ENCODE data around the gene CTAGE4.
"Not testable (repeated sequence)": the region's sequence is repeated elsewhere in the genome, so short reads cannot be mapped to it uniquely, and the experiment has no call there.

CTAGE4 gene

DNA sequence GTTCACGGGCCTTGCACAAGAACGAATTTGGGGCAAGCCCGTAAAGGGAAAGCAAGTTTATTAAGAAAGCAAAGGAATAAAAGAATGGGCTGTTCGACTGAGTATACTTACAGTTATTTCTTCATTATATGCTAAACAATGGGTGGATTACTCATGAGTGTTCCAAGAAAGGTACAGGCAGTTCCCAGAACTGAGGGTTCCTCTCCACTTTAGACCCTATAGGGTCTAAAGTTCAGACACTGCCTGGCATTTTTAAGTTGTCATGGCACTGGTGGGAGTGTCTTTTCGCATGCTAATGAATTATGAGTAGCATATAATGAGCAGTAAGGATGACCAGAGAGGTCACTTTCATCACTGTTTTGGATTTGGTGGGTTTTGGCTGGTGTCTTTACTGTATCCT, 22.0 kb downstream of the CTAGE4 start:
- not testable (repeated sequence) for DNase-seq

DNA sequence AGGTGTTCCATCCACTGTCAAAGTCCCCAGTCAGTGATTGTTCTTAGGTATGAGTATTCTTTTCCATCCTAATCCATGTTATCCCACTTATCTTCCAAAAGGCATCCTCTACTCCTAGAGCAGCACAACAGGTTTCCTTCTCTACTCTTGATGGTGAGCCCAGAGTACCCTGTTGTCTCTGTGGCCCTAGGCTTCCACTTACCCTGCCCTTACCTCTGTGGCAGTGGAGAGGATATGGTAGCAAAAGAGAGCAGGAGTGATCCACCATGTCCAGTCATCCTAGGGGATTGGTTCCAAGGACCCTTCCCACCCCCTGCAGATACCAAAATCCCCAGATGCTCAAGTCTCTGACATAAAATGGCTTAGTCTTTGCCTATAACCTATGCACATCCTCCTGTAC, 33.9 kb downstream of the CTAGE4 start:
- not testable (repeated sequence) for DNase-seq

DNA sequence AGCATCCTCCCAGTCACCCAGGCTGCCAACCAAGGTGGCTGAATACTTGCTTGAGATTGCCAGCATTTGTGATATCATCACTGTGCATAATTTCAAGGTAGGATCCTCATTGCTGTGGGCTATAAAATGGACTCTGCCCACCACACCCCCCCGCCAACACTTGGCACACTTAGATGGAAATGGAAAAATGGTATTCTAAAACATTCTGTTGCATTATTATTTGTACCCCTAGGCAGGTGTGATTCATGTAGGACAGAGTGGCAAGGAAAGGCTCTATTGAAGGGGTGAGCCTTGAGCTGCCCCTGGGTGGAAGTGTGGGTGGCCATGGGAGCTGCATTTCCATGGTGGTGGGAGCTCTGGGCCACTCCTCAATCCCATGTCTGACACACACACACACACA, 35.3 kb downstream of the CTAGE4 start:
- DNase-seq, result not testable (repeated sequence)

DNA sequence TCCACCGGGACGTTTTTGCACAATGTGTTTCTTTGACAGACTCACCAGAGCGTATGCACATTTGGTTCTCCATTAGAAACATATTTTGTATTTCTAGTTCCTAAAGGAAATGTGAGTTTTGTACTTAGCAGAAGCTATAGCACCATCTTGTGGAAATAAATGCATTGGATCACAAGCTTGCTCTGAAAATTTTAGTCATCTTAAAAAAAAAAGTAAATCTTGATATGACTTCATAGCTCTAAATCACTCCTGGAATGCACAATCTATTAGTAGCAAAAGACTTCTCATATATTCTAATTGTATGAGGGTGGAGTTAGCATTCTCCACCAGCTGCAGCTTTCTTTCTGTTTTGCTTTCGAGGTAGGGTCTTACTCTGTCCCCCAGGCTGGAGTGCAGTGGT, 35.9 kb downstream of the CTAGE4 start:
- not testable (repeated sequence) for DNase-seq

DNA sequence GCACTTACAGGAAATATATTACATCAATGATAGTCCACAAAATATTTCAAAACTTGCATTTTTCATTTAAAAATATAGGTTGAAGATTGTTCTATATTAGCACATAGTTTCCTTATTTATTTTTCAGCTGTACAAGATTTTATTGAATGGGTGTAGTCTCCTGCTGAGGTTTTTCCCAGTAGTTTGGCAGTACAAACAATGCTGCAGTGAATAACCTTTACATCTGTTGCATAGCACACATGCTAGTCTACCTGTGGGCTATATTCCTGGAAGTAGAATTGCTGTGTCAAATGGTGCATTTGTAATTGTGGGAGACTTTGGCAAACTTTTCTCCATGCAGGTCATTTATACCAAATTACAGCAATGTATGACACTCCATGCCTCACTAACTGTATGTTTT, 37.3 kb downstream of the CTAGE4 start:
- DNase-seq, result not testable (repeated sequence)

DNA sequence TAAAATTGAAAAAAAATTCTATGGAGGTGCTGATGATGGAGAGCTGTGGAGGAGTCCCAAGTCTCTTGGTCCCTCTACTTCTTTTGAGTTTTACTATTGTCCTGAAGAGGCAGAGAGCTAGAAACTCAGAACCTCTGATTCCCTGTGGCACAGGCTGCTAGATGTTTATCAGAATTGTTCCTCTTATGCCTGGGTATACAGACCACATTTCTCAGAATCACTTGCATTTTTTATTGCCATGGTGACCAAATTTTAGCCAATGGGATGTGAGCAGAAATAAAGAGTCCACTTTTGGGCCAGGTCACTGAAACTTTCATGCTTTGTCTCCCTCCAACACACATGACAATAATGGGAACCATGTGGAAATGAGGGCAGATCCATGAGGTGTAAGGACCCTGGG, 40.4 kb downstream of the CTAGE4 start:
- DNase-seq, result not testable (repeated sequence)

DNA sequence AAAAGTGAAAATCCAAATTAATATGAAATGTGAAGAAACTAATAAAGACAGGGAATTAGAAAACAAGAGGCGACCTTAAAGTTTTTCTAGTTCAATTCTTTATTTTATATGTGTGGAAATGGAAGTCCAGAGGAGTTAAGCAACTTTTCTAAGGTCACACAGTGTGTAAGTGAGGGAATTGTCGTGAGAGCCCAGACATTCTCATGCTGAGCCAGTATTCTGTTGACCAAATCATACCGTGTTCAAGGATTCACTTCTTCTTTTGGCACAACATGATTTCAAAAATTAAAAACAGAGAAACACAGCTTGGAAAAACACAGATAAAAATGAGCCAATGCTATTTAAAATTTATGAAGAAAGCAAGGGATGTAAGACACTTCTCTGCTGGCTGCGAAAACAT, 43.6 kb downstream of the CTAGE4 start:
- not testable (repeated sequence) for DNase-seq

DNA sequence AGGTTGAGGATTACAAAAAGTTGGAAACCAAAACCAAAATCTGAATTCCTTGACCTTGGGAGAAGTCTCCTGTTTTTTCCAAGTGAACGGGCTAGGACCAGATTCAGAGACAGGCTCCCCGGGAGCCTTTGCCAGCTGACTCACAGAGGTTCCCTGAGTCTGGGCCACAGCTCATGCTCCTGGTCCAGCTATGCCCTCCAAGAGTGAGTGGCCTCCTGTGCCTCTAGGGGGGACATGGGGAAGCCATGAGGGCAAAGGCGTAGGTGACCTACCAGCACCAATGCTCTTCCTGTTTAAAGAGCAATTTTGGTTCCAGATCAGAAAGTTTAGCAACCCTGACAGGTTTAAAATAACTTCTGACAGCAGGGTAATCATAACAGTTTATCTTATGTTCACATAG, 45.5 kb downstream of the CTAGE4 start:
- not testable (repeated sequence) for DNase-seq

DNA sequence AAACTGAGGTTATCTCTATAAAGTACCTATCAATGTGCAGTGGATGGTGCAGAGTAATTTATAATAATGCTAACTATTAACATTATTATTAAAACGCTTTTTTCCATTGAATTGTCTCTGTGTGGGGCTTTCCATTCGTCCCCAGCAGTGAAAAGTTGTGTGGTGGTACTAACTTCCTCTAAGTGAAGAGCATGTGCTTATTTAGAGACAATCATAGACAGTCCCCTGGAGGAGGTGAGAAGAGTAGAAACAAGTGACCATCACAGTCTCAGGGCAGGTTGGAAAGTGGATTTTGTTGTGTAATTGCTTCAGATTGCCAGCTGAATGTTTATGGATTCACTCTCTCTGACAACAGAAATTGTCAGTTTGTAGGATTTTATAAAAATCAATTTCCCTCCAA, 47.8 kb downstream of the CTAGE4 start:
- DNase-seq, result not testable (repeated sequence)

DNA sequence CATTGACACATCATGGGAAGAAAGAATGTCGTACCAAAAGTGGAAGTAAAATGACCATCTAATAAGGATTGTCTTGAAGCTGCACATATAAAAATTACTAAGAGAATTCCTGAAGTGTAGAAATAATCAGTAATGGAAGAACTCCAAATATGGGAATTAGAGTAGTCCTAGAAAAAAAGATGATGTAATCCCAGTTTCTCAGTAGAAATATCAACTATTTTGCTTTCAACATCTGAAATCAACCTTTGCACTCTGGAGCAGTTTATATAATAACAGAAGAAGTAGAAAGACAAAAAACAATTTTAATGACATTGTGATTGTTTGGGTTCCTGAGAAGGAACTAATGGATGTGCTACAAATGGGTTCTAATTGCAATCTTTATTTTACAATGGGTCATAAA, 49.8 kb downstream of the CTAGE4 start:
- DNase-seq, result not testable (repeated sequence)

All from erythroblast (primary cell).